Suppressor macrophage (primary cell): ENCODE data around the gene SRP14.
"Not testable (repeated sequence)": the region's sequence is repeated elsewhere in the genome, so short reads cannot be mapped to it uniquely, and the experiment has no call there.

Source experiments
- DNase-seq, 4 experiments: peaks; one replicate each; pipeline ENCODE4 v3.0.0-alpha.2; 2020 to 2022

SRP14 gene

DNA sequence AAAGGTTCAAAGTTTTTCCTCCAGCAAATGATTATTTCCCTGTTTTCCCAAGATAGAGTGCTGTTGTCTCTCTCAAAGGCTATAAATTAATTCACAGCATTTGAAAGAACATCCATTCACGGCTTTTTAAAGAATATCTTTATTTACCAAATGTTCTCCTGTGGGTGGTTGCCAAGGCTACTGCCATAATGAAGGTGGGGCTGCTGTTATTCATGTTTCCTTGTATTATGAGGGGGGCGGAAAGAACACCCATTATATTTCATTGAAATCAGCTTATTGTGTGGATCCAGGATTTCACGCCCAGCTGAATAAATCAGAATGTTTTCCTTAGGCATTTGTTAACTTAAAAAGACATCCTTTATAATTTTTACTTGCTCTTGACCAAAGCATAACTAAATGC, 10.1 kb downstream of the SRP14 start:
- no peak for DNase-seq

DNA sequence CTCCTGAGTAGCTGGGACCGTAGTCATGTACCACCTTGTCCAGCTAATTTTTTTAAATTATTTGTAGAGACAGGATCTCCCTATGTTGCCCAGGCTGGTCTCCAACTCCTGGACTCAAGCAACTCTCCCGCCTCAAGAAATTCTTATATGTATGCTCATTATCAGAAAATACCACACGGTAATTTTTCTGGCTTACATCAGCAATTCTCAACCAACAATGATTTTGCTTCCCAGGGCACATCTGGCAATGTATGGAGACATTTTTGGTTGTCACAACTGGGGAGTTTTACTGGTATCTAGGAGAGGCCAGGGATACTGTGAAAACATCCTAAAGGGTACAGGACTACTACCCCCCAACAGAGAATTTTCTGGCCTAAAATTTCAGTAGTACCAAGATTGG, 10.8 kb downstream of the SRP14 start:
- DNase-seq, result no peak

DNA sequence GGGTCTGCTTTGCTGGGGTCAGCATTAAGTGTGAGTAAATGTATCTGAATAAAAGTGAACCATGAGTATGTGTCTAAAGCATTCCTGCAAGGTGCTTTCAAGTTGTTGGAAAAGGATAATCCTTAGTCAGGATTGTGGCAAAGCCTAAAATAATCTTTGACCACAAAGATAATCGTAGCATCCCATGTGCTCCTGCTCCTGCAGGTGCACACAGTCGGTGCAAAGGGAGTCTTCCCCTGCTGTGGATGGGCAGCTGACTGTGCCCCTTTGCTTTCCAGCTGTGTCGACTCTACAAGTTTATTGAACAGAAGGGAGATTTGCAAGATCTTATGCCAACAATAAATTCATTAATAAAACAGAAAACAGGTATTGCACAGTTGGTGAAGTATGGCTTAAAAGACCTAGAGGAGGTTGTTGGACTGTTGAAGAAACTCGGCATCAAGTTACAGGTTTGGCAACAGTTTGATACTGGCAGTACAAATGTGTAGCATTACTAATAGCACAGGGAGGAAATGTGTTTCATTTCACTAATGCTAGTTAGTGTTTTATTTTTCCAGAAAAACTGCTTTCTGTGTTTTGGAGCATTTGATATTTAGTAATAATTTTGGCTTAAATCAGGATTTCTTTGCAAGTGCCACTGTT, 22.6 kb downstream of the SRP14 start:
- DNase-seq, result no peak

- no peak for DNase-seq
These were observed 24.6 kb downstream of the SRP14 start for GRCh38 chr15:40014390-40014789.

- not testable (repeated sequence) for DNase-seq
These were observed 25.6 kb downstream of the SRP14 start for GRCh38 chr15:40013372-40013771.

DNA sequence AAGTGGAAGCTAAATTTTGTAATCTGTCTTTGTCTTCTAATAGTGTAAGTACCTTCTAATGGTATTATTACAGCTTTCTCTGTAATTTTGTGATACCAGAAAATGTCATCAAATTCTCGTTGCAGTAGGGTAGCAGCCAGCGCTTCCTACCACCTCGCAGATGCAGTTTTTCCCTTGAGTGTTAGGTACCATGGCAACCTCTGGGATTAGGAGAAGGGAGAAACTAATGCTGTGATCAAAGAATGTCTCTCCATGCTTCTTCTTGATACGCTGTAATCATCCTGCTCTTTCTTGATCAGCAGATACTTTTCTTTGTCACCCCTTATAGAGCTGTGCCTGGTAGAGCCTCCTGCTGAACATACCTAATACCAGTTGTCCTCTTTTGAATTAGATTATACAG, 27.7 kb downstream of the SRP14 start:
- DNase-seq, result no peak

GRCh38 chr15:40010686-40011085, 28.3 kb downstream of the SRP14 start:
- peak; percentile 43 to 74 (median 62) for DNase-seq

GRCh38 chr15:40008061-40008765, 30.8 kb downstream of the SRP14 start:
- DNase-seq, result peak in 3 of 4 experiments; percentile 14 to 30 (median 23)

DNA sequence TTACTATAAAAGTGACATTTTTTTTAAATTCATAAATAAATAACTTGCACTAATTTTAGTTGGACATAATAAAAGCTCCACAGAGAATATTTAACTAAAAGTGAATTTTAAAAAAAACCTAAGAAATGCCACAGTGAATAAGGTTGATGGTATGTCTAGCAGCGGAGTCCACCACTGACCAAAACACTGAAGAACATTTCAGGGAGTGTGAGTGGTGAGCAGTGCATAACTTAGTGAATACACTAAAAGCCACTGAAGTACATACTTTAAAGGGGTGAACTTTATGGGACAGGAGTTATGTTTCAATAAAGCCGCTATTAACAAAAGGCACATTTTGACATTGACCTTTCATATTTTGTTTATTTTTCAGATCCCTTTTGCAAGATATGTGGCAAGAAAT, 32.3 kb downstream of the SRP14 start:
- DNase-seq, result no peak

DNA sequence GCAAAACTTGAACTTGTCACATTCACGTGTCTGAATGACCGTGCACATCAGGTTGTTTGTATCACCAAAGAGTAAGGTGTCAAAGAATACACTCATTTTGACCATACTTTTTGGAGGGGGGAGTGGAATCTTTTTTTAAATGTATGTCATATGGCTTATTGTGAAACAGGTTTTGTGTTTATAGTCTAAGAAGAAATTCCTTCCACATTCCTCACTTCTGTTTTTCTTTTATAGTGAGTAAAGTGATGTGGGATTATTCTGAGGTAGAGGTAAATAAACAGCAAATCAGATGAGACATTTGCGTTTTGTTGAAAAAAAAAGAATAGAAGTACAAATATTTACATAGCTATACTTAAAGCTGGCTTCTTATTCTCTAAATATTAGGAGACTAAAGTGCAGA, 33.0 kb downstream of the SRP14 start:
- DNase-seq, result no peak

DNA sequence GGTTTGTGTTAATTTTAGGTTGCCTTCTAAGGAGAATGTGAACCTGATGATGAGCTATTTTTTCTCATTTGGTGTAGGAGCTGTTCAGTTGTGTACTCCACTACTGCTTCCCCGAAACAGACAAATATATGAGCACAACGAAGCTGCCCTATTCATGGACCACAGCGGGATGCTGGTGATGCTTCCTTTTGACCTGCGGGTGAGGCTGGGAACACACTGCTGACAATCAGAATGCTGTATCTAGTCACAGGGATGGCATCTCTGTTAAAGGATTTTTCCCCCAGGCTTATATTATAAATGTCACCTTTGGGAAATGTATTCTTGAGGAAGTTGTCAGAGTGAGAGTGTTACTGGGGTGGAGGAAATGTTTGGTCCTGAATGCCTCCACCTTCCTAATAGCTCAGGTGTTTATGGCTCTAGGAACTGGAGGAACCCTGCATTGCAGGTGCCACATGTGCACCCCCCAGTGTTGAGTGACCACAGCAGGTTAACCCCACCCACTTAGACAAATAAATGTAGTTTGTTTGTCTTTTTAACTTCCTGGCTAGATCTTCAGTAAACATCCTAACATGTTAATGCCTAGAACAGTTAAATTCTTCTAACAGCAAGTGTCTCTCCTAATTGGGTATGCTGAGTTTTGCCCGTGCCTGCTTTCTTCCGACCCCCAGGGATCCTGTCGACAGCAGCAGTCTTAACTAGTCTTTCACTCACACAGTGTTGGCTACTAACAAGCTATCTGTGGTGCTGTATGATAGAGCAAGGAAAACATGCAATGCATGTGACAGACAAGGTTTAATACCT, 35.7 kb downstream of the SRP14 start:
- no peak for DNase-seq

- DNase-seq, result no peak
These were observed 36.7 kb downstream of the SRP14 start for GRCh38 chr15:40002295-40002694.

DNA sequence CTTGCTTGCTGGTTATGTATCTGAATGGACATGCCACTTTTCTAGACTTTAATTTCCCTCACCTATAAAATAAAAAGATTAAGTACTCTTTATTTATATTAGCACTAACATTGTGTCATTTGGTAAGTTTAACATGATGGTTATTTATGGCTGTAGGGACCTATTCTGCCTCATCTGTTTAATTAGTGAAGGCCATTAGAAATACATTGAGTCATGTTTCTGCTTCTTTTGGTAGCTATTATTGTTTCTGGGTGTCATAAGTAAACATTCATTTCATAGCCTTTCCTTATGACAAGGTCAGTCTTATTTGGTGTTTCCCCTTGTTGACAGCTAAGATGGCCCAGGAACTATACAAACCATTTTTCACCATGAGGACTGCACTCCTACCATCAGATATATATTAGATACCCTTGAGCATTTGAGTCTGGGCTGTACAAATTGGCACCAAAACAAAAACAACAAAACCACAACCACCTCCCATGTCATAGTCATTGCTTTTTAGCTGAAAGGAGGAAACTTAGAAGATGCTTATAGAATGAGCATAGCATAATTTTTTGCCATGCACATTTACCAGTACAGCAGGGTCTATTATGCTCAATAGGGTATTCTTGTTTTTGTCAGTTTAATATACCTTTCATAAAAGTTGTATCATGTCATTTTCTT, 39.3 kb downstream of the SRP14 start:
- no peak for DNase-seq

GRCh38 chr15:39998511-39999077, 40.4 kb downstream of the SRP14 start:
- no peak for DNase-seq

DNA sequence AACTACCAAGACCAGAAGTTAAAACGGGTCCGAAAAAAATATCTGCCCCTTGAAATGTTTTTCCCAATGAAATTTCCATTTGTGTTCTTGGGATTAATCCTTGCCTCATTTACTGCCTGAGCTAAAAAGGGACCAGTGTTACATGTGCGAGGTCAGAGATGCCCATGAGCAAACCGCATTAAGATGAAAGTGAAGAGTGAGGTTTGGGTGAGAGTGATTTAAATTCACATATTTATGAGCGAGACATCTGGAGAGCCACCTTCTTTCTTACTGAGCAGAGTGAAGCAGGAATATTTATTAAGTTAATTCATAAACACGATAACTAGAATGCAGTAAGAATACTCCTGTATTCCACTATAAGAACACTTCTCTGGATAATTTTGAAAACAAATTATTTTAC, 41.3 kb downstream of the SRP14 start:
- no peak for DNase-seq

DNA sequence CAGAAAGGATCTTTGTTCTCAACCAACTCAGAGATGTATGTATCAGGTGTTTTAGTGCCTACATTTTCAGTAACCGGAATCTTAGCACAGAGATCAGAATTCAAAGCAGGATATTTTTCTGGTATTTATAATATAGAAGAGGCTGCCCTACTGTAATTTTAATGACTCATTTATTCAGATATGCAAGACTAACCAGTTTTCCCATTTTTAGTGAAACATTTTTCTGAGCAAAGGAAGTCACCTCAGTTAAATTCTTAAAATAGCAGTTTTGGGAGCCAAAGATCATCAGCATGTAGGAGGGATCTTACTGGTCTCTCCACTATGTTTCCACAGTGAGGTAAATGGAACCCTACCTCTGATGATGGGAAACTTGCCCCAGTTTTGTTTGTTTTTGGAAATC, 42.0 kb downstream of the SRP14 start:
- DNase-seq, result no peak

DNA sequence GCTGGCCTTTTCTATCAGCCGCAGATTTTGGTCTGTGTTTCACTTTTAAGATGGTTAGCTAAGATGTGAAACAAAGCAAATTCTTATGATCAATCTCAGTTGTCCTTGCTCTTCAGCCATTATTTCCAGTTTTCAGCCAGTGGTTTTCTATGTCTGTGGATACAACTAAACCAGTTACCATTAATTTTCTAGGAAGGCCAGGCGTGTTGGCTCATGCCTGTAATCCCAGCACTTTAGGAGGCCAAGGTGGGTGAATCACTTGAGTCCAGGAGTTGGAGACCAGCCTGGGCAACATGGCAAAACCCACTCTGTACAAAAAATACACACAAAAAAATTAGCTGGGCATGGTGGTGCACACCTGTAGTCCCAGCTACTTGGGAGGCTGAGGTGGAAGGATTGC, 42.8 kb downstream of the SRP14 start:
- not testable (repeated sequence) for DNase-seq

DNA sequence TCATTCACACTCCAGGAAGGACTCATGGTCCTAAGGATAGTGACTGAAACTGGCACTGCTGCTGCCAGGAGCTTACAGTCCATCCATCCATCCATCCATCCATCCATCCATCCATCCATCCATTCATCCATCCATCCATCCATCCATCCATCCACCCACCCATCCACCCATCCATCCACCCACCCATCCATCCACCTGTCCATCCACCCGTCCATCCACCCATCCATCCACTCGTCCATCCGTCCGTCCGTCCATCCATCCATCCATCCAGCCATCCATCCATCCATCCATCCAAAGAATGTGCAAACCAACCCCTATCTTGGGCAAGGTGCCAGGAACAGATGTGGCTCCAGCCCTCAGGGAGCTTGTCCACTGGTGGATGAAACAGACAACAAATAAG, 46.0 kb downstream of the SRP14 start:
- not testable (repeated sequence) for DNase-seq

GRCh38 chr15:39990706-39991105, 48.3 kb downstream of the SRP14 start:
- no peak for DNase-seq

GRCh38 chr15:39987821-39988220, 51.2 kb downstream of the SRP14 start:
- no peak for DNase-seq
